ENCODE measurements around the gene ARL17B. TPM values are rescaled to one million over a fixed set of nuclear protein-coding genes. Genes with fewer than 3 reads are reported as not detected.
"Not testable (repeated sequence)": the region's sequence is repeated elsewhere in the genome, so short reads cannot be mapped to it uniquely, and the experiment has no call there.

Gene ARL17B
- total RNA-seq, 1 donor from 2014 or later: 9.5 TPM

DNA sequence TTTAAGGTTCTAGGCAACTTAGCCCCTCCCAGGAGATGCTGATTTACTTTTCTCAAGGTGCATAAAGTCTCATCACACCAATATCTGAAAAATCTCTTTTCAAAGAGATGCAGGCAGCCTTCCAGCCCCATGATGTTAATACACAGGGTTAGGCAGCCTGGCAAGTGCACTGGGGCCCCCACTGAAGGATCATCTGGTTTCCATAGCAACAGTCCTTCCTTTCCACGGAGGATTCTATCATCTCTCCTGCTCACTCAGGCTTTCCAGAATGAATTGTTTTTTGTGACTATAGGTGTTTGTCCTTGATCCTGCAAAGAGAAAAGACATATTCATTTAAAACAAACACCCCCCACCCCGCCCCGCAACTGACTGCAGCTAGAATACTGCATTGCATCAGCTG, 6.0 kb upstream of the ARL17B start:
- H3K36me3 Mint-ChIP-seq (ENCODE audit: low read depth, unreplicated experiment); H3K27ac Mint-ChIP-seq (ENCODE audit: unreplicated experiment); H3K27me3 Mint-ChIP-seq (ENCODE audit: unreplicated experiment); H3K9me3 Mint-ChIP-seq (ENCODE audit: unreplicated experiment); H3K4me3 Mint-ChIP-seq (ENCODE audit: unreplicated experiment); H3K4me1 Mint-ChIP-seq (ENCODE audit: unreplicated experiment); DNase-seq (ENCODE audit: low spot score): not testable (repeated sequence)

DNA sequence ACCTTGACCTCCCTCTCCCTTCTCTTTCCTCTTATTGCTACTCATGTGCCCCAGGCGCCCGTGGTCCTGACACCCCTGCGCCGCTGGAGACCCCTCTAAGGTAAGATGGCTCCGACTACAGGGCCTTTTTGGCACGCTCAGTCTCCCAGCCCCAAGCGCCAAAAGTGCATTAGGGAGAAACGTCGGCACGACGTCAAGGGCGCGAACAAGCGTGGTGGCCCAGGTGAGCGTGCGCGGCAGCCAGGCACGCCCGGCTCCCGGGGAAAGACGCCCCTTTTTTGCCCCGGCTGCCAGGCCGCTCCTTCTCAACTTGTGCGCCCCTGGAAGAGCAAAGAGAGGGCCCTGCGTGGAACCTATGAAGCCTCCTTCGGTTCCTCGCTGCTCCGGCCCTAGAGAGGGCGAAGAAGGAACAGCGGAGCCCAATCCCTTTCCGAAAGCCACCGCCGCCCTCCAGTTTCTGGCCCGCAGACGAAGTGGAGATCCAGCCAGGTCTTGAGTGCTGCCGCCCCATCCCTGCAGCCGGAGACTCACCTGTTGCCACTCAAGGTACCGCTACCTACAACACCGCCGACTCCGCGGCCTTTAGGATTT, 326 bp downstream of the ARL17B start:
- H3K27ac Mint-ChIP-seq (ENCODE audit: unreplicated experiment); H3K27me3 Mint-ChIP-seq (ENCODE audit: unreplicated experiment); DNase-seq (ENCODE audit: low spot score); H3K4me1 Mint-ChIP-seq (ENCODE audit: unreplicated experiment); H3K4me3 Mint-ChIP-seq (ENCODE audit: unreplicated experiment); H3K36me3 Mint-ChIP-seq (ENCODE audit: low read depth, unreplicated experiment); H3K9me3 Mint-ChIP-seq (ENCODE audit: unreplicated experiment): not testable (repeated sequence)

DNA sequence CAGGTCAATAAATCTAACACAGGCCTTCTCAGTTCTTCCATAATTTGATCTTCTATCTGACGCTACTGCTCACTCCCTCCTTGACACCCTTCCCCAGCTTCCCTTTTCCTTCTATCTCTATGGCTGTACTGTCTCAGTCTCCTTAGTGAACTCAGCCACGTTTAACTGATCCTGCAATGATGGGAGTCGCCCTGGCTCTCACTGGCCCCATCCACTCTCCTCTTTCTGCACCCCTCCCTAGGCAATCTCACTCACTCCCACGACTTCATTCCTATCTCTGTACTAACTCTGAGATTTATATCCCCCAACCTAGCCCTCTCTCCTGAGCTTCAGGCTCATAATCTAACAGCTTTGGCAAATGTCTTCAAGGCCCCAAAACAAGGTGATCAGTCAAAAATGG, 7.7 kb downstream of the ARL17B start:
- not testable (repeated sequence) for H3K4me1 Mint-ChIP-seq (ENCODE audit: unreplicated experiment); H3K4me3 Mint-ChIP-seq (ENCODE audit: unreplicated experiment); H3K36me3 Mint-ChIP-seq (ENCODE audit: low read depth, unreplicated experiment); DNase-seq (ENCODE audit: low spot score); H3K27ac Mint-ChIP-seq (ENCODE audit: unreplicated experiment); H3K9me3 Mint-ChIP-seq (ENCODE audit: unreplicated experiment); H3K27me3 Mint-ChIP-seq (ENCODE audit: unreplicated experiment)

DNA sequence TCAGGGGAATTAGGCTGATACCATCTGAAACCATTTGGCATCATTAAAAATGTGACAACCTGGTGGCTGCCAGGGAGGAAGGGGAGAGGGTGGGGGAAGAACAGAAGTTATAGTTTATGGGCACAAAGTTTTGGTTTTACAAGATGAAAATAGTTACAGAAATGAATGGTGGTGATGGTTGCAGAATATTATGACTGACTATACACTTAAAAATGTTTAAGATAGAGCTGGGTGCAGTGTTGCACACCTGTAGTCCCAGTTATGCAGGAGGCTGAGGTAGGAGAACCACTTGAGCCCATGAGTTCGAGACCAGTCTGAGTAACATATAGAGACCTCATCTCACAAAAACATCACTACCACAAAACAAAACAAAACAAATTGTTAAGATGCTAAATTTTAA, 12.5 kb downstream of the ARL17B start:
- H3K27me3 Mint-ChIP-seq (ENCODE audit: unreplicated experiment); H3K4me1 Mint-ChIP-seq (ENCODE audit: unreplicated experiment); H3K36me3 Mint-ChIP-seq (ENCODE audit: low read depth, unreplicated experiment); H3K9me3 Mint-ChIP-seq (ENCODE audit: unreplicated experiment); DNase-seq (ENCODE audit: low spot score); H3K4me3 Mint-ChIP-seq (ENCODE audit: unreplicated experiment); H3K27ac Mint-ChIP-seq (ENCODE audit: unreplicated experiment): not testable (repeated sequence)

DNA sequence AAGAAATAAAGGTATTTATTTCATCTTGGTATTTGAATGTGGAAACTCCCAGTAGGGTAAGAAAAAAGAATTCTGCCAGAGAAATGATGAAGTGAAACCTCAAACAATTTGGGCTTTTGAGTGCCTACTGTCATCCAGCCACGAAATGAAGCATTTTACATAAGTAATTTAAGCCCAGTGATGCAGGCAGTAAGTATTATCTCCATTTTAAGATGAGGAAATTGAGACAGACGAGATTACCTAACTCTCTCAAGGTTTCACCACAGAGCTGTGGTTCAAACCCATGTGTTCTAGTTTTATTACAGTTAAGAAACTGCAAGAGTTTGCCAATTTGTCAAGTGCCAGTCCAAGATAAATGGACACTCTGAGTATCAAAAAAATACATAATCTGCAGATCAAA, 13.2 kb downstream of the ARL17B start:
- H3K27me3 Mint-ChIP-seq (ENCODE audit: unreplicated experiment); DNase-seq (ENCODE audit: low spot score); H3K4me3 Mint-ChIP-seq (ENCODE audit: unreplicated experiment); H3K4me1 Mint-ChIP-seq (ENCODE audit: unreplicated experiment); H3K27ac Mint-ChIP-seq (ENCODE audit: unreplicated experiment); H3K9me3 Mint-ChIP-seq (ENCODE audit: unreplicated experiment); H3K36me3 Mint-ChIP-seq (ENCODE audit: low read depth, unreplicated experiment): not testable (repeated sequence)

DNA sequence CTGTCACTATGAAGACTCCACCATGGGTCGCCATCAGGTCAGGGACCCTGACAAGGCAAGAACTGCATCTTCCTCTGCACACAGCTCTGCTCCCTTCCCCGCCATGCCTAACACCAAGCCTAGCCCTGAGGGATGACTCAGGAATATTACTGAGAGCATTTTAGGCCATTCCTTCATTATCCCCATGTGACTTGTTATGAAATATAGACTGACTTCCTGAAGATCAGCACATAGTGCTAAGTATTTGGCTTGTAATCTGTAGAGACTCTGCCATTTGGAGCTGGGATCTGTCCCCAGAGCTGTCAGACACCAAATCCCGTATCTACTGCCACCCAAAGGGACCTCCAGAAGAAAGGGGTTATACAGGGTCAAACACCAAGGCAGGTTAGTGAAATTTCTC, 19.4 kb downstream of the ARL17B start:
- DNase-seq (ENCODE audit: low spot score); H3K4me3 Mint-ChIP-seq (ENCODE audit: unreplicated experiment); H3K27me3 Mint-ChIP-seq (ENCODE audit: unreplicated experiment); H3K36me3 Mint-ChIP-seq (ENCODE audit: low read depth, unreplicated experiment); H3K27ac Mint-ChIP-seq (ENCODE audit: unreplicated experiment); H3K9me3 Mint-ChIP-seq (ENCODE audit: unreplicated experiment); H3K4me1 Mint-ChIP-seq (ENCODE audit: unreplicated experiment): not testable (repeated sequence)

DNA sequence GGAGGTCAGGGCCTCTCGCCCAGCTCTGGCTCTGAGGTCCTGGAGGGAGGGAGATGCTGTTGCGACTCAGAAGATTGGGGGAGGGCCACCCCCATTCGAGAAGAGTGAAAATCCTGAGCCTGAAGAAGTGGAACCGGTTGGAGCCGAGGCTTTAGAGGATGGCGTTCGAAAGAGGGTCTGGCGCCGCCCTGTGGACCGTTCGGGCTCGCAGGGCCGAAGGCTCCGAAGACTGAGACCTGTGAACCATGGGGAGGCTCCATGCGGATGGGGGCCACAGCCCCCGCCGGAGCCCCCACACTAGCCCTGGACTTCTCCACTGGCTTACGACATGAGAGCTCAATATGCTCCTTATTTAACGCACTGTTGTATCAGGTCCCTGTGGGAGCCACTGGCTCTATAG, 20.3 kb downstream of the ARL17B start:
- H3K27me3 Mint-ChIP-seq (ENCODE audit: unreplicated experiment); H3K27ac Mint-ChIP-seq (ENCODE audit: unreplicated experiment); H3K4me3 Mint-ChIP-seq (ENCODE audit: unreplicated experiment); H3K4me1 Mint-ChIP-seq (ENCODE audit: unreplicated experiment); H3K9me3 Mint-ChIP-seq (ENCODE audit: unreplicated experiment); DNase-seq (ENCODE audit: low spot score); H3K36me3 Mint-ChIP-seq (ENCODE audit: low read depth, unreplicated experiment): not testable (repeated sequence)

DNA sequence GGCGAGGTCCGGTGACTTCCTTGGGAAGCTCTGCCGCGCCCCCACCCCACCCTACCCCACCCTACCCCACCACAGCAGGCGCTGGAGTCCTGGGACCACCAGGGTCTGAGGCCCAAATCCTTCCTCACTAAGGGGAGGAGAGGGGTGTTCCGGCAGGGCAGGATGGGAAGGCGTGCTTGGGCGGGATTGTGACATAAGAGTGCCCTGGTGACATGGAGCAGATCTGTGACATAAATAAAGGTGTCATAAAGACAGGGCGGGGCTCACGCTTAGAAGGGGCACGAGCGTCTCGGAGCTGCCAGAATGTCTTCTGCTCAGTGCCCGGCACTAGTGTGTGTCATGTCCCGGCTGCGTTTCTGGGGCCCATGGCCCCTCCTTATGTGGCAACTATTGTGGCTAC, 66.7 kb downstream of the ARL17B start, which contains the start of gene LRRC37A:
LRRC37A (plus strand) TSS at position 301 of the 400 bp plus-strand sequence; CDS start at position 304, 3 bp downstream.
- not testable (repeated sequence) for DNase-seq (ENCODE audit: low spot score); H3K27ac Mint-ChIP-seq (ENCODE audit: unreplicated experiment)

DNA sequence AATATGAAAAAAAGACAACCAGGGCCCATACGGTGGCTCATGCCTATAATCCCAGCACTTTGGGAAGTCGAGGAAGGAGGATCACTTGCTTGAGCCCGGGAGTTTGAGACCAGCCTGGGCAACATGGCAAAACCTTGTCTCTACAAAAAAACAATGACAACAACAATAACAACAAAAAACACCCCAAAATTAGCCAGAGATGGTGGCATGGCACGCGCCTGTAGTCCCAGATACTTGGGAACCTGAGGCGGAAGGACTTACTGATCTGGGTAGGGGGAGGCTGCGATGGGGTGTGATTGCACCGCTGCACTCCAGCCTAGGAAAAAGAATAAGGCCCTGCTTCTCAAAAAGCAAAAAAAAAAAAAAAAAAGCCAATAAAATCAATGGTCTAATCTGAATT, 69.9 kb downstream of the ARL17B start:
- not testable (repeated sequence) for DNase-seq (ENCODE audit: low spot score); H3K27me3 Mint-ChIP-seq (ENCODE audit: unreplicated experiment); H3K4me3 Mint-ChIP-seq (ENCODE audit: unreplicated experiment); H3K36me3 Mint-ChIP-seq (ENCODE audit: low read depth, unreplicated experiment); H3K9me3 Mint-ChIP-seq (ENCODE audit: unreplicated experiment)
- Mint-ChIP-seq H3K4me1 (ENCODE audit: unreplicated experiment) (peaks cover 11% of the 10 kb centered on the region), H3K27ac (ENCODE audit: unreplicated experiment) (peak overlapping the region; percentile 34)

More for the DNA sequence above, 66.7 kb downstream of the ARL17B start, which contains the start of gene LRRC37A:
- H3K36me3 Mint-ChIP-seq (ENCODE audit: low read depth, unreplicated experiment); H3K27me3 Mint-ChIP-seq (ENCODE audit: unreplicated experiment); H3K9me3 Mint-ChIP-seq (ENCODE audit: unreplicated experiment); H3K4me3 Mint-ChIP-seq (ENCODE audit: unreplicated experiment); H3K4me1 Mint-ChIP-seq (ENCODE audit: unreplicated experiment): not testable (repeated sequence)

DNA sequence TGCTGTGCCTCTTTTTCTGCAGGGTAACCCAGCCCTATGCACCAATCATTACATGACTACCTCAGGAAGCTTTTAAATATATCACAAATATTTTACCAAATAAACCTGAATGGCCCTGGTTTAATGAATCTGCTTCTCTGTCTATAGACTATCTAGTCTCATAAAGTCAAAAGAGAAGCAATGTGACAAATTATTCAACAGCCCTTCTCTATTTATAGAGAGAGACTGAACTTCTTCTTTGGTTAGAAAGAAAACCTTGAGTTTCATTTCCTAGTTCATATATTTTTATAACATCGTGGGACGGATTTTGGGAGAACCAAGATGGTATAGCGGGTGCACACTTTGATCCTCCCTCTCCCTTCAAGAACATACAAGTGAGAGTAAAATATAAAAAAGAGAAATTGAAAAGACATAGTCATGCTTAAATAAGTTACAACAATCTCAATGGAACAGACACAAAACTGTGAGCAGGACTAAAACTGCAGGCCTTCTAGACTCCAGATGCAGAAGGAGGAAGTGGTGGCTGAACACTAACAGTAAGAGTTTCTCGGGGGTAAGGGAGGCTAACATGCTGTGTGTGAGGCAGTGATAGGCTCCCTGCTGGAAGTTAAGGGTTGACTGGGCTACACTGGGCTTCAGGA, 70.5 kb downstream of the ARL17B start:
- Mint-ChIP-seq H3K4me1 (ENCODE audit: unreplicated experiment) (peaks cover 11% of the 10 kb centered on the region), H3K27ac (ENCODE audit: unreplicated experiment) (peak overlapping the region; percentile 34)
- not testable (repeated sequence) for DNase-seq (ENCODE audit: low spot score); H3K36me3 Mint-ChIP-seq (ENCODE audit: low read depth, unreplicated experiment); H3K9me3 Mint-ChIP-seq (ENCODE audit: unreplicated experiment); H3K4me3 Mint-ChIP-seq (ENCODE audit: unreplicated experiment); H3K27me3 Mint-ChIP-seq (ENCODE audit: unreplicated experiment)

DNA sequence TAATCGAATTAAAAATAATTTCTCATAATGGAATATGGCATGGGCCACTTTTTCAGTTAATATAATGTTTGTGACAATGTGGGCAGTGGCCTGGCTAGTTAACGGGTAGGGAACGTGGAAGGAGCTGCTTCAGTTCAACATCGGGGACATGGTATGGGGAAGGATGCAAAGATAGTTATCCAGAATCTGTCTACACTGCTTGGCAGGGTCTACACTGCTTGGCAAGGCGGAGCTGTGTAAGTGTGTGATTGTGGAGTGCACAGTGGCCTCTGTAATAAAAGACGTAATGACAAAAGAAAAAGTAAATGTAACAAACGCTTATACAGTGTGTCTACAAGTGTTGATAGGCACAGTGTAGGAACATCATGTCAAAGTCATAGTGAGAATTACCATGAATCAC, 74.0 kb downstream of the ARL17B start:
- H3K4me3 Mint-ChIP-seq (ENCODE audit: unreplicated experiment); DNase-seq (ENCODE audit: low spot score); H3K36me3 Mint-ChIP-seq (ENCODE audit: low read depth, unreplicated experiment); H3K27me3 Mint-ChIP-seq (ENCODE audit: unreplicated experiment); H3K9me3 Mint-ChIP-seq (ENCODE audit: unreplicated experiment): not testable (repeated sequence)
- H3K27ac Mint-ChIP-seq (ENCODE audit: unreplicated experiment): peak overlapping the region; percentile 5
- peaks cover 11% of the 10 kb centered on the region for H3K4me1 Mint-ChIP-seq (ENCODE audit: unreplicated experiment)

All from endothelial cell (in vitro differentiated cells).